Keratinocyte (primary cell): Measurements from ENCODE around the gene RNF144A. TPM values are rescaled to one million over a fixed set of nuclear protein-coding genes. Genes with fewer than 3 reads are reported as not detected.

ENCODE experiments used
- DNase-seq: peaks from one replicate; pipeline ENCODE4 v3.0.0-alpha.2; 2011; ENCODE audit warnings: low read depth, missing footprints, low spot score
- FAIRE-seq: peaks from 2 replicates; lab custom pipeline; 2011; peaks lifted over from hg19 to GRCh38; lab: Jason Lieb, UNC
- H2AFZ ChIP-seq: 2 replicates; pipeline ENCODE4 v1.6.0; 2012; ENCODE audit warnings: low read length, control low read depth, inconsistent platforms; ENCODE audit not compliant: control insufficient read depth
- H3K27ac ChIP-seq: 2 replicates; pipeline ENCODE4 v1.5.1; 2011; ENCODE audit warnings: low read length; ENCODE audit not compliant: control insufficient read depth, insufficient read depth
- H3K27me3 ChIP-seq: 3 replicates; pipeline ENCODE4 v1.6.0; 2011; ENCODE audit warnings: low read length; ENCODE audit not compliant: control insufficient read depth, insufficient read depth; ENCODE audit errors: extremely low read depth
- H3K36me3 ChIP-seq, 2 experiments: 2 replicates in 1 of 2; 3 replicates in 1 of 2; pipeline ENCODE4 v1.5.1; 2011; ENCODE audit warnings: low read length in 2 of 2, mild to moderate bottlenecking in 1 of 2; ENCODE audit not compliant: control insufficient read depth in 2 of 2, insufficient read depth in 2 of 2; ENCODE audit errors: extremely low read depth in 1 of 2
- H3K4me1 ChIP-seq: 3 replicates; pipeline ENCODE4 v1.5.1; 2011; ENCODE audit warnings: low read length; ENCODE audit not compliant: control insufficient read depth, insufficient read depth; ENCODE audit errors: extremely low read depth
- H3K4me2 ChIP-seq: 3 replicates; pipeline ENCODE4 v1.6.0; 2011; ENCODE audit warnings: low read depth, low read length; ENCODE audit not compliant: control insufficient read depth, insufficient read depth; ENCODE audit errors: extremely low read depth
- H3K4me3 ChIP-seq, 3 experiments: fragments of 200-600 bp in 1 of 3; sonication (generic) in 1 of 3; 2 replicates in 2 of 3; 3 replicates in 1 of 3; pipeline ENCODE4 v1.5.1; 2011 to 2016; ENCODE audit warnings: low read length in 3 of 3, mild to moderate bottlenecking in 3 of 3, control low read depth in 2 of 3, inconsistent platforms in 1 of 3, low read depth in 1 of 3, mixed read lengths in 1 of 3, mixed run types in 1 of 3, moderate library complexity in 1 of 3; ENCODE audit not compliant: control insufficient read depth in 2 of 3, insufficient read depth in 2 of 3; ENCODE audit errors: extremely low read depth in 1 of 3
- H3K79me2 ChIP-seq: 2 replicates; pipeline ENCODE4 v1.6.0; 2012; ENCODE audit warnings: low read length; ENCODE audit not compliant: control insufficient read depth, insufficient read depth
- H3K9ac ChIP-seq: 3 replicates; pipeline ENCODE4 v1.6.0; 2011; ENCODE audit warnings: low read length; ENCODE audit not compliant: control insufficient read depth, insufficient read depth; ENCODE audit errors: extremely low read depth
- H3K9me1 ChIP-seq: 3 replicates; pipeline ENCODE4 v1.6.0; 2011; ENCODE audit warnings: low read length; ENCODE audit not compliant: control insufficient read depth, insufficient read depth; ENCODE audit errors: extremely low read depth
- H3K9me3 ChIP-seq: 2 replicates; pipeline ENCODE4 v1.5.1; 2012; ENCODE audit warnings: low read depth, low read length; ENCODE audit not compliant: control insufficient read depth
- H4K20me1 ChIP-seq: 3 replicates; pipeline ENCODE4 v1.6.0; 2011; ENCODE audit warnings: low read length; ENCODE audit not compliant: control insufficient read depth, insufficient read depth; ENCODE audit errors: extremely low read depth
- CTCF ChIP-seq, 3 experiments: IDR thresholded peaks in 1 of 3; conservative IDR thresholded peaks in 1 of 3; optimal IDR thresholded peaks in 1 of 3; 2 replicates in 2 of 3; 3 replicates in 1 of 3; pipeline versions ENCODE3 to v1.5.1; 2011; ENCODE audit warnings: low read length in 3 of 3, mild to moderate bottlenecking in 3 of 3, moderate library complexity in 2 of 3, control low read depth in 1 of 3, inconsistent platforms in 1 of 3; ENCODE audit not compliant: insufficient read depth in 2 of 3; ENCODE audit errors: extremely low read depth in 1 of 3
- EZH2 ChIP-seq: IDR thresholded peaks from one replicate; pipeline ENCODE4 v1.6.1; 2012; ENCODE audit warnings: inconsistent platforms, mild to moderate bottlenecking, low read length, moderate library complexity
- dilution Hi-C: fragments of 300-500 bp; cut with MboI; formaldehyde crosslinking; loops from one replicate; pipeline ENCODE4 v1.7.0; 2020; ENCODE audit warnings: low sequenced_read_pairs; ENCODE audit not compliant: extremely low pct_ligation_motif_present
- polyA plus RNA-seq, 5 experiments: library from polyadenylated mRNA; depleted of rRNA in 3 of 5; stranded (reverse) in 3 of 5; stranded (forward) in 1 of 5; unstranded in 1 of 5; fragments of >200 nt; gene quantifications; 1 replicate in 1 of 5; 2 replicates in 3 of 5; 3 replicates in 1 of 5; pipeline versions ENCODE4 v1.2.1 to v1.2.3, GENCODE V29; 2011 to 2012; ENCODE audit warnings: missing spikeins in 2 of 5, low read depth in 1 of 5, low replicate concordance in 1 of 5

RNF144A gene
- polyA plus RNA-seq, 1 donor (not counting 4 experiments of a cell fraction or from before 2014, with no cell fraction given): 1.4 TPM

DNA sequence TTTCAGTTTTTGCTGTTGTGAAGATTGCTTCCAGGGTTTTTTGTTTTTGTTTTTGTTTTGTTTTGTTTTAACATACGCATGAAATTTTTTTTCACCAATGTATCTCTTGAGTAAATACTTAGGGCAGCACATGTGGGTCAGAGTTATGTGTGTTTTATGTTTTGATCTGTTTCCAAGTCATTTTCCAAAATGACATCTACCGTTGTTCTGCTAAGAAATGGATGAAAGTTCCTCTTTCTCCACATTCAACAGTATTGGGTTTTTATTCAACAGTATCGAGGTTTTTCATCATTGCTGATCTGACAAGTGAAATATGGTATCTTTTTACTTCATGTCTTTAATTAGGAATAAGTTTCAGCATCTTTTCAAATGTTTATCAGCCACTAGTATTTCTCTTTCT lies 16.7 kb downstream of the RNF144A start:
- dilution Hi-C loops: no loop called here
- H3K79me2 ChIP-seq: no peaks in the 10 kb centered on the region
- no peaks in the 10 kb centered on the region for H3K4me1 ChIP-seq
- no peak overlapping the region for H3K4me3 ChIP-seq
- no peaks in the 10 kb centered on the region for H4K20me1 ChIP-seq
- H3K27me3 ChIP-seq: no peaks in the 10 kb centered on the region
- DNase-seq: no peak
- no peaks in the 10 kb centered on the region for H3K9me3 ChIP-seq
- no peaks in the 10 kb centered on the region for H3K9me1 ChIP-seq
- no peaks in the 10 kb centered on the region for H3K36me3 ChIP-seq
- H3K9ac ChIP-seq: no peak overlapping the region
- no peak overlapping the region for H3K4me2 ChIP-seq
- no peak for TF ChIP-seq CTCF (optimal IDR thresholded peaks at IDR 0.05 in 1 of 3, IDR thresholded peaks at IDR 0.05 in 1 of 3, conservative IDR thresholded peaks at IDR 0.05 in 1 of 3; ENCODE audit: extremely low read depth in 1 of 3, insufficient read depth in 2 of 3, low read length in 3 of 3)
- FAIRE-seq: no peak
- H3K27ac ChIP-seq: no peak overlapping the region
- no peak overlapping the region for H2AFZ ChIP-seq

DNA sequence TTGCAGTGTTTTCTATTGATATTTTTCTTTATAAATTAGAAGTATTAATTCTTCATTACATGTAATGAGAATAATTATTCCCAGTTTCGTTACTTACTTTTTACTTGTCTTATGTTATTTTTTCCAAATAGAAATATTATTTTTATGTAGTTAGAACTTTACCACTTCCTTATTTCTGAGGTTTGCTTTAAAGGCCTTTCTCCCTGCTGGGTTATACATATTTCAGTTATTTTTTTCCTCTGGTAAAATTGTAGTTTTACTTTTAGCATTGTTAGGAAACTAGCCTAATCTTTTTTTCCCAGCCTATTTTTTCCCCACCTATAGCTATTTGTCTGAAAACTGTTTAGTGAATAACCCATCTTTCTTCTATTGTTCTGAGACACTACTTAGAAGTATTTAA lies 17.1 kb downstream of the RNF144A start:
- Histone ChIP-seq H4K20me1 (no peaks in the 10 kb centered on the region), H3K36me3 (no peaks in the 10 kb centered on the region), H3K9me1 (no peaks in the 10 kb centered on the region), H3K79me2 (no peaks in the 10 kb centered on the region), H3K4me3 (no peak overlapping the region), H3K9ac (no peak overlapping the region), H3K9me3 (no peaks in the 10 kb centered on the region), H3K27ac (no peak overlapping the region), H3K27me3 (no peaks in the 10 kb centered on the region), H3K4me1 (no peaks in the 10 kb centered on the region), H2AFZ (no peak overlapping the region), H3K4me2 (no peak overlapping the region)
- DNase-seq (no peak), FAIRE-seq (no peak)
- dilution Hi-C loops: no loop called here
- TF ChIP-seq EZH2 (no peak), CTCF (optimal IDR thresholded peaks at IDR 0.05 in 1 of 3, IDR thresholded peaks at IDR 0.05 in 1 of 3, conservative IDR thresholded peaks at IDR 0.05 in 1 of 3; ENCODE audit: extremely low read depth in 1 of 3, insufficient read depth in 2 of 3, low read length in 3 of 3) (no peak)
